DMS114 treated with DMSO at 0.1 percent for 48 hours (cell line): ENCODE measurements around the gene SLC27A4.
A peak's percentile ranks its signal among the peaks of the same experiment; 100 is the strongest.

ENCODE experiments used
- DNase-seq: peaks from one replicate; lab custom pipeline; 2025; ENCODE audit not compliant: unreplicated experiment; lab: John Stamatoyannopoulos, UW

SLC27A4 gene

DNA sequence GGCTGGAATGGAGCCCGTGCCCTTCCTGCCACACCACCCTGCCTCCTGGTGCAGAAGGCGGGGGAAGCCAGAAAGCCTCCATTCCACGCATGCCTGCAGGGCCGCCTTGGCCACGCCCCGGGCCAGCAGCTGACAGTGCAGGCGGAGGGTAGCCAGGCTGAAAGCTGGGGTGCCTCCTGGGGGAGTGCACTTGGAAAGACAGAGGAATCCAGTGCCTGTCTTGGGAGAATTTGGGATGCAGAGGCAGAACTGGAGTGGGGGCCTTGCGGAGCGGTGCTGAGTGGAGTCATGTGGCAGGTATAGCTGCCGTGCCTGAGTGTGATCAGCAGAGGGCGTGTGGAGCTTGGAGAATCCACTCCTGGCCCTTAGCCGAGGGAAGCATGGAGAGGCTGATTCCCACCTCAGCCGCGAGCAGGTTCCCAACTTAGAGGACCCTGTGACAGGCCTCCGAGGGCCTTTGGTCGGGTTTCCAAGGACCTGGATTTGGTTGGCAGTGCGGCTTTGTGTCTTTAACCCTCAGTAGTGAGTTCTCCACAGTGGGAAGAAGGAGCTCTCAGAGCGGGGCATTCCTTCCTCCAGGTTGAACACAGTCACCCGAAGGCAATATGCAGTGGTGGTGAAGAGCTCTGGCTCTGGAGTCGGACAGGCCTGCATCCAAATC, 21.8 kb downstream of the SLC27A4 start:
- DNase-seq = peak; percentile 63

DNA sequence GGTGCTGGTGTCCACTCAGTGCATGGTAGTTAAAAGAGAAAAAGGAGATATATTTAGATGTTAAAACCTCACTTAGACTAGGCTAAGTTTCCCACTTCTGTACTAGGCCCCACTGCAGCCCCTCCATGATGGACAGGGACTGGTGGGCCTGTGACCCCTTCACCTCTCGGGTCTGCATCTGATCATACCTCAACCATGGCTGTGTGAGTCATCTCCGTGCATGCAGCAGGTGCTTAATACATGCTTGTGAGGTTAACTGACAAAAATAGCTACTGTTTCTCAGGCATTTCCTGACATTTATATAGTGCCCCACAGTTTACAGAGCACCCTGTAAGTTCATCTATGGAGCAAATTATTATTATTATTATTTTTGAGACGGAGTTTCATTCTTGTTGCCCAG, 22.4 kb downstream of the SLC27A4 start:
- no peak for DNase-seq

DNA sequence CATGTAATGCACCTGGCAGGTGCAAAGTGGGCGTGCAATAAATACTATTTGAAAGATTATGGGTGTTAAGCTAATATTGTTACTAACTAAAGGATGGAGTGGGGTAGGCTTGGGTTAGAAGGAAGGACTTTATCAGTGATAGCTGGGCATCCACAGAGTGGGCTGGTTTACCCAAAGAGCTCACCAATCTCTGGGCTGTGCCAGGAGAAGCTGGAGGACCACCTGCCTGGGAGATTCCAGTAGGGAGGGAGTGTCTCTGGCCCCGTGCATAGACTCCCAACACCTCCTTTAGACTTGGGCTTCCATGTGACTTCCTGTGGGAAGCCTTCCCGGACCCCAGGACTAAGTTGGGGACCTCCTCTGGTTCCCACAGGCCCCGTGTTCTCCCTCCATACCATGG, 25.2 kb downstream of the SLC27A4 start:
- DNase-seq = no peak

DNA sequence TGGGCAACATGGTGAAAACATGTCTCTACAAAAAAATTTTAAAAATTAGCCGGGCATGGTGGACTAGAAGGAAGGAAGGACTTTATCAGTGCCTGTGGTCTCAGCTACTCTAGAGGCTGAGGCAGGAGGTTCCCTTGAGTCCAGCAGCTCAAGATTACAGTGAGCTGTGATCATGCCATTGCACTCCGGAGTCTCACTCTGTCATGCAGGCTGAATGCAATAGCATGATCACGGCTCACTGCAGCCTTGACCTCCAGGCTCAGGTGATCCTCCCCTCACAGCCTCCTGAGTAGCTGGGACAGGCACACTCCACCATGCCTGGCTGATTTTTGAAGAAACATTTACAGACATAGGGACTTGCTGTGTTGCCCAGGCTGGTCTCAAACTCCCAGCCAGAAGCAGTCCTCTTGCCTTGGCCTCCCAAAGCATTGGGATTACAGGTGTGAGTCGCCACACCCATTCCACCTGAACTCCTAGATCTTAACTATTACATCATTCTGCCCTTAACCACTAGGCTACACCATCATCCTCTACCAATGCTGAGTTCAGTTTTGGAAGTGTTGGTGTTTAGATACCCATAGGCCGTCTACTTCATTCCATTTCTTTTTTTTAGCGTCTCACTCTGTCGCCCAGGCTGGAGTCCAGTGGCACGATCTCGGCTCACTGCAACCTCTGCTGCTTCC, 28.8 kb downstream of the SLC27A4 start:
- DNase-seq = no peak

DNA sequence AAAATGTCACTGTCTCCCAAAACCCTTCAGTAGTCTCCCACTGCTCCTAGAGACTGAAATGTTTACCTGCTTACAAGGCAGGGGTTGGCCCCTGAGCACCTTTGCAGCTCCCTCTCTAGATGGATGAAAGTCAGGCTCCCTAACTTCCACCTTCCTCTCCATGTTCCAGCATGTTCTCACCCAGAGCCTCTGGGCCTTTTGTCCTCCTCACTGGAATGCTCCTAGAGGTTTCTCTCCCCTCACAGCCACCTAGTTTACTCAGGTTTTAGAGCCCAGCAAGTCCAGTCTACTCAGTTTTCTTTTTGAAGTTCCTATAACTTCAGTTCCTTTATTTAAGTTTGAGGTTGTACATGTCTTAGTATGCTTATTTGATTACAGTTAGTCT, 30.0 kb downstream of the SLC27A4 start:
- no peak for DNase-seq

DNA sequence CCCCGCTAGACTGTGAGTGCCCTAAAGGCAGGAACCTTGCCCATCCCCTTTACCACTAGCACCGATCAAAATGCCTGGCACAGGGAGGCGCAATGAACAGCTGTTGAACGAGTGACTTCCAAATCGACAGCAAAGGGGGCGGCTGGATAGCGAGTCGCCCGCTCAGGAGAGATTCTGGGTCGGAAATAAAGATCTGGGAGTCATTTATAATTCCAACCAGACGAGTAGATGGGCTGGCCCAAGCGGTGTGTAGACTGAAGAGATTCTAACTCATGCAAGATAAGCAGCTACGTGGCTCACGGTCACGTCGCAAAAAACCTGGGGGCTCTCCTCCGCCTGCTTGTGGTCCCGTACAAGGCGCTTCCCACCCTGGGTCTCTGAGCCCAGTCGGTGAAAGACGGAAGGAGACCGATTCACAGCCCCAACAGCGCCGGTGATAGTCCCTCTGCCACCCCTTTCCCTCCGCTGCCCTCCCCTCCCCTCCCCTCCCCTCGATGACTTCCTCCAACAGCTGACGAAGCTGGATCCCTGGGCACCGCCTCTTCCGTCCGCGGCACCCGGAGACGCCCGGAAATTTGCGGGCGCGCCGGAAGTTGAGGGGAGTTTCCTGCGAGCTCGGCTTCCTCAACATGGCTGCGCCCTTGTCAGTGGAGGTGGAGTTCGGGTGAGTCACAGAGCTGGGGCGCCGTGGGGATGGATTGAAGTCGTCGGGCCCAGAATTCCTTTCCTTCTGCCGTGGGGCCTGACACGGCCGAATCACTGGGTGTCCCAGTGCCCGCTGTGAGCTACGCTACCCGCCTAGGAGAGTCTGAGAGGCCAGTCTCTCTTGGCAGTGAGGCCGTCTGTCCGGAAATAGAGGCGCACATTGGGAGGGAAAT, 30.7 kb downstream of the SLC27A4 start, which contains the start of gene URM1:
TSS of gene URM1 (plus strand) at position 623 of the 878 bp plus-strand sequence. CDS start at position 630, 7 bp downstream.
- peak; percentile 88 for DNase-seq

DNA sequence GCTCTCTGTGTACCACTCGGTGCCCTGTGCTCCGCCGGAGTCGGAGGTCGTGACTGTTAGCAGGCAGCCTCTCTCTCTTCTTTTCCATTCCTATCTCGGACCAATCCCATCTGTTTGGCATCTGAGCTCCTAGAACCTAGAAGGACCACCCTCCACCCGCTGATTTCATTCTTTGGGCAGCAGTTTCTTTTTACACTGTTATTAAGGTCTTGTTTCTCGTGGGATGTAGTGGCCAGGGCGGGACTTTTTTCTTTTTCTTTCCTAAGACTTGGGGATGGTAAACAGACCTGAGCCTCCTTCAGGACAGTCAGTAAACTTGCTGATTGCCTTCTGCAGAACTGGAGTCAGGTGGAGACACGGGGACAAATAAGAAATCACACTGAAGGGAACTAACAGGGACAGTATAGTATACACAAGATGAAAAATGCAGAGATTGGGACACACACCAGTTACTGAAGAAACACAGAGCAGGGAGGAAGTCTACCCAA, 31.3 kb downstream of the SLC27A4 start:
- no peak for DNase-seq

DNA sequence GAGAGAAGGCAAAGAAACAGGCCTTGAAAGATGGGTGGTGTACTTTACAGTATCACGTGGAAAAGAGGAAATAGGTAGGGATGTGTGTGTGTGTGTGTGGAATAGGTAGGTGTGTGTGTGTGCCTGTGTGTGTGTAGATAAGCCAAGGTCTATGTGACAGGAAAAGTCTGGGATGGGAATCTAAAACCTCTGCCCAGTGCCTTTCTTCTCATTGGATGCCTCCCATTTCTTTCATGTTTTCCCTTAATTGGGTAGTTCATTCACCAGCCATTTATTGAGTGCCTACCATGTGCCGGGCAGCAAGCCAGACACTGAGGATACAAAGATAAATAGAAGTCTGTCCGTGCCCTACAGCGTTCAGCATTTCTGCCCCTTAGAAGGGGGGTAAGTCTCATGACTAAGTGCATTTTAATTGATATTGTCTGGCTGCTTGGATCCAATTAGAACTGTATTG, 31.9 kb downstream of the SLC27A4 start:
- no peak for DNase-seq

DNA sequence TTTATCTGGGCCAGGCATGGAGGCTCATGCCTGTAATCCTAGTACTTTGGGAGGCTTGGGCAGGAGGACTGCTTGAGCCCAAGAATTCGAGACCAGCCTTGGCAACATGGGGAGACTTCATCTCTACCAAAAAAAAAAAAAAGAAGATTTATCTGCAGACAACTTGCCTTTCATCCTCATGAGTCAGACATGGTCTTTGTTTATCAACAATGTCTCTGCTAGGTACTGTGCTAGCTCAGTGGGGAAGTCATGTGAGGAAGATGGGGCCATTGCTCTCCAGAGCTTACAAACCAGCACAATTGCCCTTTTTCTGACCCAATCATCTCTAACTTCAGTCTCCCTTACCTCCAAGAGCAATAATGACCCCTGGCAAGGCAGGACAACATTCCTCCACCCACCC, 32.5 kb downstream of the SLC27A4 start:
- DNase-seq = no peak

DNA sequence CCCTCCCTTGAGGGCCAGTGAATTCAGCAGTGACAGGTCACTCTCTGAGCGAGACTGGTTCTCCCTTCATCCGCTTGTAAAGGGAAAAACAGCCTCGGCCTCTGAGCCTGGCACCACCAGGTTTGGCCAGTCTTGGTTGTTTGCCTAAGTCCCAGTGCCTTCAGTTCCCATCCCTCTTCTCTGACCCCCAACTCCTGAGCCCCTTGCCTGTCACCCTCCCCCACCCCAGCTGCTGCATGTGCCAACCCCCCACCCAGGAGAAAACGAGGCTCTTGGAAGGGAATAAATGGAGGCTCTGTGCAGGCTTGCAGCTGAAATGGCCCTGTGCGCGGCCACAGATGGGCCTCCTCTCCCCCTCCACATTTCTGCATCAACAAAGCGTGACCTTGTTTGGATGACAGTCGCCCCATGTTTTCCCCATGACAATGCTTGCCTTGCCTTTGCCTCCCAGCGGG, 33.9 kb downstream of the SLC27A4 start:
- DNase-seq = no peak

DNA sequence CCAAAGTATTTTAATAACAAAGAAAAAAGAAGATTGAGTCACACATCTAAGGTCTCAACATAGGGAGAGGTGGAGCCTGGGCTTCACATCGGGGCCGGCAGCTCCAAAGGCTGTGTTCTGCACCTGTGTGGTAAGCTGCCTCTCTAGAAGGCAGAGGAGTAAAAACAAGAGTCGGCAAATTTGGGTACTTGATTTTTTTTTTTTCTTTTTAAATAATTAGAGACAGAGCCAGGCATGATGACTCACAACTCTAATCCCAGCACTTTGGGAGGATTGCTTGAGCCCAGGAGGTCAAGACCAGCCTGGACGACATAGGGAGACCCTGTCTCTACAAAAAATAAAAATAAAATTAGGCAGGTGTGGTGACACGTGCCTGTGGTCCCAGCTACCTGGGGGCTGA, 35.5 kb downstream of the SLC27A4 start:
- no peak for DNase-seq

DNA sequence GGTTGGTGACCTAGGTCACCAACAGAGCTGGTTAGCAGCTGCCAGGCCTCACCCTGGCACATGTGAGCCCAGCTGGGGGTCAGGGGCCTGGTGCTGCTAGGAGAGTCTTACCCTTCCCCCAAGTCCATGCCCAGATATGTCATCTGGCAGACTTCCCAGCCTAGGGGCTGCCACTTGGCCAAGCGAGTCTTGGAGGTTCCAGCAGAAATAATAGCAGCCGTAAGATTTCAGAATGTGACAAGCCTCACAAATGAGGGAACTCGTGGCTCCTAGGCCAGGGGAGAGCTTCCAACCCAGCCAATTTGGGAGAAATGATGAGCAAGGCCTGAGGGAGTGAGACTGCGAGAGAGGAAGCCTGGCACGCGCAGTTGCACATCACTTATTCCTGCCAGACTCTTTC, 41.9 kb downstream of the SLC27A4 start:
- DNase-seq = no peak

DNA sequence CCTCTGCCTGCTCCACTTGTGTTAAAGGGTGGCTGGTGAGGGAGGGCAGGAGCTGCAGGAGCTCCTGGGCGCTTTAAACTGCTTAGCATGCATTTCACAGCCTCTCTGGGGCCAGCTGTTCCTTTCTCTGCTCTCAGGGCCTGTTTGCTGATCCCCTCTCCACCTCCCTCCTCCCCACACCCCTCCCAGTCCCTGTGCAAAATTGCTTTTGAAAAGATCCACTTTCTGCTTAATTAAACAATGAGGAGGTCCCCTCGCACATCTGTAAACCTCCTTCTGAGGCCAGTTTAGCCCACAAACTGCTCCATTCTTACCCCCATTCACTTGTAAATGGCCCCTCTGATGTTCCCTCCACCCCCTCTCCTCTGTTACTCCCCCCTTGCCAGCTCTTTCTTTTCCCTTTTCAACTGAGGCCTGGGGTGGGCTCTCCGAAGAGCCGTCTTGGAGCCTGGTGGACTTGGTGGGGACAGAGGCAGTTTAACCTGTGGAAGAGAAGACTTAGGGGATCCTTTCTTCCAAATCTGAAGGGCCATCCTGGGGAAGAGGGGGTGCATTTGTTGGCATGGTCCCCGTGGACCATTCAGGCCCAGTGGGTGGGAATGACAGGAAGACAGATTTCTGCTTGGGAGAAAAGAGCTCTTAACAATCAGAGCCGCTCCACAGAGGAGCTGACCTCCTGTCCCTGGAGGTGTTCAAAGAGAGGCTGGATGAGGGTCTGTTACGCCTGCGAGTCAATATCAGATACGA, 42.9 kb downstream of the SLC27A4 start:
- no peak for DNase-seq

DNA sequence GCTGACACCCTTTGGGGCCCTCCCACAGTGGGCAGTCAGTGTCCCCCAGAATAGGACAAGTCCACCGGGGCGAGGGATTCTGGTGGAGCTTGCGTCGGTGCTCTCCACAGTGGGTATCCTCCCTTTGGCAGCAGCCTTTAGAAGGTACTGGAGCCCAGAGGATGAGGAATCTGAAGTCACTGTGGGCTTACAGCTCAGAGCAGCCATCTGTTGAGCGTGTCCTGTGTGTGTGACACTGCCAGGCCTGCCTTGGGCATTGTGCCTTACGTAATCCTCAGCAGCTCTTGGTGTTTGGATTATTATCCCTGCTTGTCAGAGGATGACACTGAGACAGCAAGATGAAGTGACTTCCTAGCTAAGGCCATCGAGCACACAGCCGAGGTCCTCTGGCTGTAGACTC, 43.5 kb downstream of the SLC27A4 start:
- DNase-seq = no peak

DNA sequence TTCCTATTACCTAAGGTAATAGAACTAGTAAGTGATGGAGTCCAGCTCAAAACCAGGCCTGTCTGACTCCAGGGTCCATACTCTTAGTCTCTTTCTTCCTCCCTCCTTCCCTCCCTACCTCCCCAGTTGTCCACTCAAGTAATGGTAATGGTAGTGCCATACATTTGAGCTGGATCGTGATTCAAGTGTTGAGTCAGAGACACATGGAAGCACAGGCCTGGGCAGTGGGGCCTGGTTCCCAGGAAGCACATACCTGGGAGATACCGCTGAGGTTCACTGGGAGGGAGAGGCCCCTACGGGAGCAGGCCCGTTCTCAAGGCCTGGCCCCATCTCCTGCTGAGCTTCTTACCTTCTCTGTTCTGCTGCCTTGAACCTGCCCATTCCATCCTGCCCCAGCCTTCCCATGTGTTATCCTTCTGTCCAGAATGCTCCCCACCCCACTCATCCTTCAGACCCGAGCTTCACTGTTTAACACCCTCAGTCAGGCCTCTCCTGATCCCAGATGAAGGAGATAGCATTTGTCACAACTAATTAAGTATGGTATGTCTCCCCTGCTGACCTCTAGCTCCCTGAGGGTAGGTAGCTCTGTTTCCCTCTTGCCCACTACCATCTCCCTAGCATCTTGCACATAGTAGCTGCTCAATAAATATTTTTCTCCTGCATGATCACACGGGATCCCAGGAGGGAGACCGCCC, 44.6 kb downstream of the SLC27A4 start:
- no peak for DNase-seq

DNA sequence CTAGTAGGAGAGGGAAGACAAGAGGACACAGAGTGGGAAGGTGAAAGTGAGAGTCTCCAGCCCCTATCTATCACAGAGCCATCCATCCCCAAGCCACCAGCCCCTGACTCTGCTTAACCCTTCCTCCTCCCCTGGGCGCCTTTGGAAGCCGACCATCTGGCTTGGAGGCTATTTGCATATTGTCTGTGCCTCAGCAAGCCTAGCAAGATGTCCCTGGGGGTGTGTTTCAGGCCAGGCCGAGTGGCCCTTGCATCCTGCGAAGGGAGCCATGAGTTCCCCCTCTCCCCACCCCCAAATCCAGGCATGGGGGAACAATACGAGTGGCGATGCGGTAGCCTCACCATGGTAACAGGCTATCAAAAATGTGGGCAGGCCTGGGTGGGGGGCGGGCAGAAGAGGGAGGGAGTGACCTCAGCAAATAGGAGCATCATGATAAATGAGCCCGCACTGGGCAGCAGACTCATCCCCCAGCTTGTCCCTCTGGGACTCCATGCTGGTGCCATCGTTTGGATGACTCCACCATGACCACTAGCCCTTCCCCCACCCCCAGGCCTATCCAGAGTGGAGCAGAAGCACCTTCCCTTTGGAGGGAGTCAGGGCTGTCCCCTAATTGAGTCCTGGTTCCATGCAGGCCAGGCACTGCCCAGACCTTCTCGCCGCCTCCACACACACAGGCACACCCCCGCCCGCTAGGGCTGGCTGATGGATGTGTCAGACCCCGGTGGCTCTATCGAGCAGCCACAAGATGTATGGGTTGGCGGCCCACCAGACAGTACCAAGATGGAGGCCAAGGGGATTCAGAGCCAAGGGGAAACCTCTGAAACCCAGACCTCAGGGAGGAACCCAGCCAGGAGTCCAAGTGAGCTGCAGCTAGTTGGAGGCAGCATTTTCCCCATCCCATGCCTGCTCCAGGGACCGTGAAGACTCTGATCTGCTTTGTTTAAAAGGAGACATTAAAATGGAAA, 45.5 kb downstream of the SLC27A4 start:
- no peak for DNase-seq

DNA sequence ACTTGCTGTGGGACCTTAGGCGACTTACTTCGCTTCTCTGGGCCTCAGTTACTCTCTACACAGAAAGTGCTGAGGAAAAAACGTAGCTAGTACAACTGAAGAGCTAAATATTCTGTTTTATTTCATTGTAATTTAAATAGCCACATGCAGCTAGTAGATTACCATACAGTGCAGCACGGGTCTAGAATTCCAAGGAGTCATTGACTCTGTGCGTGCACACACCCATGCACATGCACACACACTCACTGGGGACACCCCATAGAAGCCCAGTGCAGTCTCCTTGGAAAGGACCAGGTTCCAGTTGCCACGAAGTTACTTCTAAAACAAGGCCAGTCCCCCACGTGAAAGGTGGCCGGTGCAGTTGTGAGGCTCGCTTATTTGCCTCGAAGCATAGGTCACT, 47.8 kb downstream of the SLC27A4 start:
- no peak for DNase-seq

DNA sequence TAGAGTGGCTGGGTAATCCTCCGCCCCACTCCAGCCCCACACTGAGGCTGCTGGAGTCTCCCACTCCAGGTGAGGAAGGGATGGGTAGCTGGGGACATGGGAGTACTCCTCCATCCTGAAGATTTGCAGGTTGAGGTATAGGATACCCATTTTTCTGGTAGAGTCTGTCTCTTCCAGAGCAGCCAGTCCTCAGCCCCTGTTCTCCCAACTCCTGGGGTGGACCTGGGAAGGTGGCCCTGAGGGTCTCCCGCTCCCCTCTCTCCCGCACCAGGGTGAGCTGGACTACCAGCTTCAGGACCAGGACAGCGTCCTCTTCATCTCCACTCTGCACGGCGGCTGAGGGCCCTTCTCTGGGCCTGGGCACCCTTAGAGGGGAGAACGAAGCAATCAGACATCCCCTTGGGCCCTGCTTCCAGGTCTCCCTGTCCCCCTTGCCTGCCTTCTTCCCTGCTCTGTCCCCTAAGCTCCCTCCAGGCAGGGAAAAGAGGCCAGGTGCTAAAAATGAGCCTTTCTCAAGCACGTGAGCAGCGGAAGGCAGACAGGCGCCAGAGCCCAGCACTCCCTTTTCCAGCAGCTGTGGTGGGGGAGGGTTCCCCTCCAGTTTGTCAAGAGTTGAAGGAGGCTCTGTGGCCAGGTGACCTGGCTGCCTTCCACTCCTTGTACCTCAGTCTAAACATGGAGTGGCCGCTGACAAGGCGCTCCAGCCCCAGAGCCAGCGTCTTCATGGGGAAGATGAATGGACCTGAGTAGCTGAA, 49.2 kb downstream of the SLC27A4 start:
- no peak for DNase-seq
